ENCODE measurements around the gene FGF14.

Gene FGF14

GRCh38 chr13:101998129-101998528, 403.7 kb downstream of the FGF14 start:
- Histone ChIP-seq H3K9me3 (replicated peaks; ENCODE audit: low read length) (no peaks in the 10 kb centered on the region), H3K36me3 (ENCODE audit: insufficient read depth, low read length) (no peaks in the 10 kb centered on the region), H3K27me3 (ENCODE audit: control insufficient read depth, insufficient read depth, low read length) (no peaks in the 10 kb centered on the region), H3K4me1 (ENCODE audit: control insufficient read depth, insufficient read depth, low read length) (no peaks in the 10 kb centered on the region), H3K4me2 (ENCODE audit: low read length) (no peak overlapping the region), H3K4me3 (ENCODE audit: low read length) (no peak overlapping the region), H3K9ac (ENCODE audit: low read depth, low read length) (no peak overlapping the region)

DNA sequence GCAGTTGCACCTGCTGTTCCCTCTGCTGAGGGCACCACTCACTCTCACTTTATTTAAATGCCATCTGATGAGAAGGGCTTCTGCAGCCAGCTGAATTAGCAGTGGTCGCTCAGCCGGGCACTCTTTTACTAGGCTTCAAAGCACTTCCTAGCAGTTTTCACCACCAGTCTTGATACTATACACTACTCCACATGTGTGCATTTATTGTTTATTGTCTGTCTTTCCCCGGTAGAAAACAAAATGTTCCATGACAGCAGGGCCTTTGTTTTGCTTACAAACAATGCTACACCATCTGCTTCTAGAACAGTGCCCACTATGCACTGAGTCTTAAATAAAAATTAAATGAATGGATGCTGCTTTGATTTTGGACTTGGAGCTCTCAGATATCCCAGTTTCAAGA, 404.9 kb downstream of the FGF14 start:
- Histone ChIP-seq H3K4me3 (ENCODE audit: low read length) (no peak overlapping the region), H3K4me2 (ENCODE audit: low read length) (no peak overlapping the region), H3K9ac (ENCODE audit: low read depth, low read length) (no peak overlapping the region), H3K9me3 (replicated peaks; ENCODE audit: low read length) (no peaks in the 10 kb centered on the region), H3K36me3 (ENCODE audit: insufficient read depth, low read length) (no peaks in the 10 kb centered on the region), H3K4me1 (ENCODE audit: control insufficient read depth, insufficient read depth, low read length) (no peaks in the 10 kb centered on the region), H3K27me3 (ENCODE audit: control insufficient read depth, insufficient read depth, low read length) (no peaks in the 10 kb centered on the region)

- no peaks in the 10 kb centered on the region for H3K27me3 ChIP-seq (ENCODE audit: control insufficient read depth, insufficient read depth, low read length)
- H3K4me2 ChIP-seq (ENCODE audit: low read length): peak overlapping the region; percentile 11
- peaks cover 25% of the 10 kb centered on the region for H3K4me1 ChIP-seq (ENCODE audit: control insufficient read depth, insufficient read depth, low read length)
- no peaks in the 10 kb centered on the region for H3K9me3 ChIP-seq (replicated peaks; ENCODE audit: low read length)
- H3K4me3 ChIP-seq (ENCODE audit: low read length): no peak overlapping the region
- no peaks in the 10 kb centered on the region for H3K36me3 ChIP-seq (ENCODE audit: insufficient read depth, low read length)
- no peak overlapping the region for H3K9ac ChIP-seq (ENCODE audit: low read depth, low read length)
Measured at GRCh38 chr13:101989798-101990350, 412.0 kb downstream of the FGF14 start.

- Histone ChIP-seq H3K4me3 (ENCODE audit: low read length) (no peak overlapping the region), H3K9ac (ENCODE audit: low read depth, low read length) (no peak overlapping the region), H3K36me3 (ENCODE audit: insufficient read depth, low read length) (no peaks in the 10 kb centered on the region), H3K4me1 (ENCODE audit: control insufficient read depth, insufficient read depth, low read length) (peaks cover 26% of the 10 kb centered on the region), H3K27me3 (ENCODE audit: control insufficient read depth, insufficient read depth, low read length) (no peaks in the 10 kb centered on the region), H3K9me3 (replicated peaks; ENCODE audit: low read length) (no peaks in the 10 kb centered on the region), H3K4me2 (ENCODE audit: low read length) (no peak overlapping the region)
Measured at GRCh38 chr13:101988140-101988539, 413.7 kb downstream of the FGF14 start.

DNA sequence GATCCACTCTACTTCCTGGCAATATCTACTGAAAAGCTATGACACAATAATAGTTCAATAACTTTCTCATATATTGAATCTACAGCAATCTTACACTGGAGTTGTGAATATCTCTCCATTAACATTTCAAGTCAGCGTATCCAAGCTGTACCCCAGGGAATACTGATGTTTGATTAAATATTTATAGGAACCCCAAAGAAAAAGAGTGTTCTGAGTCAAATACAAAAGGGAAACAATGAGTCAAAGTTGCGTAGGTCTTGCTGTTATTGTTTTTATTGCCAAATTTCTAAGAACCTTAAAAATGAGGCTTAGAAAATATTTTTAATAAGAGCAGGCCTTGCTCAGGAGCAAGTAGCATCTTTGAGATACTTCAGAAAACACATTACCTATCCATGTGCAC, 415.5 kb downstream of the FGF14 start:
- H3K4me3 ChIP-seq (ENCODE audit: low read length): no peak overlapping the region
- no peak overlapping the region for H3K9ac ChIP-seq (ENCODE audit: low read depth, low read length)
- H3K4me1 ChIP-seq (ENCODE audit: control insufficient read depth, insufficient read depth, low read length): peaks cover 26% of the 10 kb centered on the region
- no peaks in the 10 kb centered on the region for H3K36me3 ChIP-seq (ENCODE audit: insufficient read depth, low read length)
- H3K4me2 ChIP-seq (ENCODE audit: low read length): no peak overlapping the region
- no peaks in the 10 kb centered on the region for H3K9me3 ChIP-seq (replicated peaks; ENCODE audit: low read length)
- no peaks in the 10 kb centered on the region for H3K27me3 ChIP-seq (ENCODE audit: control insufficient read depth, insufficient read depth, low read length)

DNA sequence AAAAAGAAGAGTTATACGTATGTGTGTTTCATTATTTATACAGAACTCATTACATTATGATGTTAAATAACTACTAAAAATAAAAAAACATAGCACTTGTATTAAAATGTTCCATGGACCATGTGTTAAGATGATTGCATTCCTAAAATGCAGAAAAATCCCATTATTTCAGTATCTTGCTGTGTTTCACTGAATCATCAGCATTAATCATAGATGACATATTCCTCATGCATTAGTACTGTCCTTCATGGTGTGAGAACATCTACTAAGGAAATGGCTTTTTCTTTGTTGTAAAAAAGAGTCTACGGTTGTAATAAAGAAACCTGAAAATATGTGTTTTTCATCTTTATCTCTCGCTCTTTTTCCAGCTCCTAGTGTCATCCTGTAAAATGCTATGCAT, 416.5 kb downstream of the FGF14 start:
- Histone ChIP-seq H3K36me3 (ENCODE audit: insufficient read depth, low read length) (no peaks in the 10 kb centered on the region), H3K4me2 (ENCODE audit: low read length) (peak overlapping the region; percentile 36), H3K9me3 (replicated peaks; ENCODE audit: low read length) (no peaks in the 10 kb centered on the region), H3K27me3 (ENCODE audit: control insufficient read depth, insufficient read depth, low read length) (no peaks in the 10 kb centered on the region), H3K4me1 (ENCODE audit: control insufficient read depth, insufficient read depth, low read length) (peaks cover 26% of the 10 kb centered on the region), H3K4me3 (ENCODE audit: low read length) (no peak overlapping the region), H3K9ac (ENCODE audit: low read depth, low read length) (no peak overlapping the region)

DNA sequence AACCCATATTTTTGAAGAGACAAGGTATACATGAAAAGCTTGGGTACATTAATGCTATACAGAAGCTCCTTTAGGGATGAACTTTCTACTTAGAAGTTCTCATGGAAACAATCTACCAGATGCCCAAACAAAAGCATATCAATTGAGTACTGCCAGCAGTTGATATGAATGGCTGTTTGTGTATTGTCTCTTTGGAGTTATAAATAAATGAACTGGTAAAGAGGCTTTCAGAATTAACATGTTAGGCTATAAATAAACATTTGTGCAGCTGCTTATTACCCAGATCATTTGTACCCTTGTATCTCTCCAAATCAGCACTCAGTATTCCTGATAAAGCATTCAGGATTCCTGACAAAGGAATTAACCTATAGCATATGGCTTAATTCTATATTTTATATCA, 418.9 kb downstream of the FGF14 start:
- no peaks in the 10 kb centered on the region for H3K9me3 ChIP-seq (replicated peaks; ENCODE audit: low read length)
- peaks cover 23% of the 10 kb centered on the region for H3K4me1 ChIP-seq (ENCODE audit: control insufficient read depth, insufficient read depth, low read length)
- no peak overlapping the region for H3K4me2 ChIP-seq (ENCODE audit: low read length)
- no peak overlapping the region for H3K4me3 ChIP-seq (ENCODE audit: low read length)
- H3K27me3 ChIP-seq (ENCODE audit: control insufficient read depth, insufficient read depth, low read length): no peaks in the 10 kb centered on the region
- no peak overlapping the region for H3K9ac ChIP-seq (ENCODE audit: low read depth, low read length)
- no peaks in the 10 kb centered on the region for H3K36me3 ChIP-seq (ENCODE audit: insufficient read depth, low read length)

DNA sequence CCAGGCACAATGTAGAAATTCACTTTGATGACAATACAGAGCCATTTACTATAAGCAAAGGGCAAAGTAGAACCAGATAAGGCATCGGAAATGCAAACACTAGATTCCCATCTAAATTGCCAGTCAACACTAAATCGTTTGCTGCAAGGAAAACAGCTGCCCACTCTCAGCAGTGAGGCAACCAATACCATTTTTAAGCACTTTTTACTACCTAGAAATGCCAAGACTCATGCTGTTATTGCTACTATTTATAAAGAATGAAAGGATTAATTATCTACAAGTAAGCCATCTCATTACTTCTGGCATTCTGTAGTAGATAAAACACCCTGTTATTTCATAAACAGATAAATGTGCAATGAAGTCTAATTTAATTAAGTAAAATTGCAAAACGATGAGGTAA, 422.0 kb downstream of the FGF14 start:
- Histone ChIP-seq H3K27me3 (ENCODE audit: control insufficient read depth, insufficient read depth, low read length) (no peaks in the 10 kb centered on the region), H3K4me2 (ENCODE audit: low read length) (no peak overlapping the region), H3K4me1 (ENCODE audit: control insufficient read depth, insufficient read depth, low read length) (peaks cover 12% of the 10 kb centered on the region), H3K9me3 (replicated peaks; ENCODE audit: low read length) (no peaks in the 10 kb centered on the region), H3K9ac (ENCODE audit: low read depth, low read length) (no peak overlapping the region), H3K36me3 (ENCODE audit: insufficient read depth, low read length) (no peaks in the 10 kb centered on the region), H3K4me3 (ENCODE audit: low read length) (no peak overlapping the region)

DNA sequence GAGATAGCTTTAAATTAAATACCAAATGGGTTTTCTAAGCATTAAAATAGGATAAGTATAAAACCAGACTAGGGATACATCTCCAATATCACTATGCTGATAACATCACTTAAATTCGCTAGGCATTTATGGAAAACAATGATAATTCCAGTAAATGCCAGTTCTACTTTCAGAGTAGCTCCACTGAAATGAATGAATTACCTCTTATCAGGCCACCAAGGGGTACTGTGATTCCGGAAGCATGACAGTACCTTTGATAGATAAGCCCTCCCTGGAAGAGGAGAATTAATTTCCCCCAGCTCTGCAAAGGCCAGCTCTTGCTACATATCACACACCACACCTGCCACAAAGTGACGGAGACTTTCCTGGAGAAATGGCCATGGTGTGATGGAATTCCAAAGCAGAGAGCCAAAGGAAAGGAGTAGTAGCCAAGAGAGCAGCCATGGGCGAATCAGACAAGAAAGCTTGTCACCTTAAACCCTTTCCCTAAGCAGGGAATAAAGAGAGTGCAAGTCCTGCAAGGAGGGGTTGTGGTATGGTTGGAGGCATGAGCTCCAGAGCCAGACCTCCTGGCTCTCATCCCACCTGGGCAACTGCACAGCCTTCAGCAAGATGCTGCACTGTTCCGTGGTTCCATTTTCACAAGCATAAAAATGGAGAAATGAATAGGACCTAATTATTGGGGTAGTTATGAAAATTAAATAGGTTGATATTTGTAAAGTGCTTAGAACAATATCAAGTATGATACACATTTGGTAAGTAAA, 423.1 kb downstream of the FGF14 start:
- Histone ChIP-seq H3K4me3 (ENCODE audit: low read length) (no peak overlapping the region), H3K9me3 (replicated peaks; ENCODE audit: low read length) (no peaks in the 10 kb centered on the region), H3K9ac (ENCODE audit: low read depth, low read length) (no peak overlapping the region), H3K4me1 (ENCODE audit: control insufficient read depth, insufficient read depth, low read length) (peaks cover 12% of the 10 kb centered on the region), H3K4me2 (ENCODE audit: low read length) (no peak overlapping the region), H3K27me3 (ENCODE audit: control insufficient read depth, insufficient read depth, low read length) (no peaks in the 10 kb centered on the region), H3K36me3 (ENCODE audit: insufficient read depth, low read length) (no peaks in the 10 kb centered on the region)

GRCh38 chr13:101977475-101977874, 424.4 kb downstream of the FGF14 start:
- no peaks in the 10 kb centered on the region for H3K27me3 ChIP-seq (ENCODE audit: control insufficient read depth, insufficient read depth, low read length)
- H3K4me2 ChIP-seq (ENCODE audit: low read length): peak overlapping the region; percentile 50
- no peak overlapping the region for H3K4me3 ChIP-seq (ENCODE audit: low read length)
- H3K9me3 ChIP-seq (replicated peaks; ENCODE audit: low read length): no peaks in the 10 kb centered on the region
- H3K36me3 ChIP-seq (ENCODE audit: insufficient read depth, low read length): no peaks in the 10 kb centered on the region
- H3K4me1 ChIP-seq (ENCODE audit: control insufficient read depth, insufficient read depth, low read length): peaks cover 12% of the 10 kb centered on the region
- H3K9ac ChIP-seq (ENCODE audit: low read depth, low read length): no peak overlapping the region

- no peak overlapping the region for H3K4me3 ChIP-seq (ENCODE audit: low read length)
- H3K9me3 ChIP-seq (replicated peaks; ENCODE audit: low read length): no peaks in the 10 kb centered on the region
- peaks cover 3% of the 10 kb centered on the region for H3K4me1 ChIP-seq (ENCODE audit: control insufficient read depth, insufficient read depth, low read length)
- no peak overlapping the region for H3K9ac ChIP-seq (ENCODE audit: low read depth, low read length)
- no peak overlapping the region for H3K4me2 ChIP-seq (ENCODE audit: low read length)
- H3K36me3 ChIP-seq (ENCODE audit: insufficient read depth, low read length): no peaks in the 10 kb centered on the region
- no peaks in the 10 kb centered on the region for H3K27me3 ChIP-seq (ENCODE audit: control insufficient read depth, insufficient read depth, low read length)
Measured at GRCh38 chr13:101972191-101972590, 429.7 kb downstream of the FGF14 start.

DNA sequence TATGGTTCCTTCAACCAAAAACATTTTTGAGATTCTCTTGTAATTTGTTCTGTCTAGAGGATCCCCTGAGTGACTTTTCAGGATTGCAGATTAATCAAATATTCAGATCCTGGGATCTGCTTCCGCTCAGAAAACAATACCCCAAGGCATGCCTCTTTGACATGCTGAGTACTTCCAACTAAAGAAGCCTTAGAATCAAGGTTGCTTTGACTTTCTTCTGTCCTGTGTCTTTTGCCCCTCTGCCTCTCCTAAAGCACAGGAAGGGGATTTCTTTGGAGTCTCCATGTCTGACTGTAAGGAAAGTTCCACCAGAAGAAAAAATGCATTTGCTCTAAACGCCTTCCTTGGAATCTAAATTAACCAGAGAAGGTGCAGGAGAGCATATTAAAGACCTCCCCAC, 431.5 kb downstream of the FGF14 start:
- H3K4me3 ChIP-seq (ENCODE audit: low read length): no peak overlapping the region
- no peaks in the 10 kb centered on the region for H3K4me1 ChIP-seq (ENCODE audit: control insufficient read depth, insufficient read depth, low read length)
- H3K4me2 ChIP-seq (ENCODE audit: low read length): no peak overlapping the region
- H3K9ac ChIP-seq (ENCODE audit: low read depth, low read length): no peak overlapping the region
- H3K36me3 ChIP-seq (ENCODE audit: insufficient read depth, low read length): no peaks in the 10 kb centered on the region
- no peaks in the 10 kb centered on the region for H3K9me3 ChIP-seq (replicated peaks; ENCODE audit: low read length)
- no peaks in the 10 kb centered on the region for H3K27me3 ChIP-seq (ENCODE audit: control insufficient read depth, insufficient read depth, low read length)
